Testis (tissue), 2 donors: ENCODE results near the gene GATB.
"Not testable (repeated sequence)": the region's sequence is repeated elsewhere in the genome, so short reads cannot be mapped to it uniquely, and the experiment has no call there.

ENCODE experiments used
- POLR2A ChIP-seq: fragments of 450-650 bp; IDR thresholded peaks from one replicate; pipeline ENCODE4 v1.6.1; 2017; ENCODE audit warnings: antibody characterized with exemption, mild to moderate bottlenecking, moderate library complexity
- TF ChIP-seq, protein P1 (sequence below), 3 experiments: fragments of 450-650 bp in 2 of 3; fragments of 200-600 bp in 1 of 3; sonication (generic) in 1 of 3; IDR thresholded peaks; one replicate each; pipeline ENCODE4 v1.5.1; 2016 to 2019; ENCODE audit warnings: antibody characterized with exemption in 3 of 3, mild to moderate bottlenecking in 2 of 3, moderate library complexity in 1 of 3

DNA sequence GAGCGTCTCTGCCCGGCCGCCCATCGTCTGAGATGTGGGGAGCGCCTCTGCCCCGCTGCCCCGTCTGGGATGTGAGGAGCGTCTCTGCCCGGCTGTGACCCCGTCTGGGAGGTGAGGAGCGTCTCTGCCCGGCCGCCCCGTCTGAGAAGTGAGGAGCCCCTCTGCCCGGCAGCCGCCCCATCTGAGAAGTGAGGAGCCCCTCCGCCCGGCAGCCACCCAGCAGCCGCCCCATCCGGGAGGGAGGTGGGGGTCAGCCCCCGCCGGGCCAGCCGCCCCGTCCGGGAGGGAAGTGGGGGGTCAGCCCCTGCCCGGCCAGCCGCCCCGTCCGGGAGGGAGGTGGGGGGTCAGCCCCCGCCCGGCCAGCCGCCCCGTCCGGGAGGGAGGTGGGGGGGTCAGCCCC, 29.1 kb downstream of the GATB start:
- TF ChIP-seq POLR2A: not testable (repeated sequence)
- TF ChIP-seq, protein P1, sequence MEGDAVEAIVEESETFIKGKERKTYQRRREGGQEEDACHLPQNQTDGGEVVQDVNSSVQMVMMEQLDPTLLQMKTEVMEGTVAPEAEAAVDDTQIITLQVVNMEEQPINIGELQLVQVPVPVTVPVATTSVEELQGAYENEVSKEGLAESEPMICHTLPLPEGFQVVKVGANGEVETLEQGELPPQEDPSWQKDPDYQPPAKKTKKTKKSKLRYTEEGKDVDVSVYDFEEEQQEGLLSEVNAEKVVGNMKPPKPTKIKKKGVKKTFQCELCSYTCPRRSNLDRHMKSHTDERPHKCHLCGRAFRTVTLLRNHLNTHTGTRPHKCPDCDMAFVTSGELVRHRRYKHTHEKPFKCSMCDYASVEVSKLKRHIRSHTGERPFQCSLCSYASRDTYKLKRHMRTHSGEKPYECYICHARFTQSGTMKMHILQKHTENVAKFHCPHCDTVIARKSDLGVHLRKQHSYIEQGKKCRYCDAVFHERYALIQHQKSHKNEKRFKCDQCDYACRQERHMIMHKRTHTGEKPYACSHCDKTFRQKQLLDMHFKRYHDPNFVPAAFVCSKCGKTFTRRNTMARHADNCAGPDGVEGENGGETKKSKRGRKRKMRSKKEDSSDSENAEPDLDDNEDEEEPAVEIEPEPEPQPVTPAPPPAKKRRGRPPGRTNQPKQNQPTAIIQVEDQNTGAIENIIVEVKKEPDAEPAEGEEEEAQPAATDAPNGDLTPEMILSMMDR (IDR thresholded peaks at IDR 0.05): not testable (repeated sequence)
